Measurements from ENCODE around the gene DIS3L2.

The DIS3L2 gene

GRCh38 chr2:231933916-231934401 lies 27.6 kb upstream of the DIS3L2 start:
- Histone ChIP-seq H3K9me3 (ENCODE audit: insufficient read depth, low read depth, low read length) (no peaks in the 10 kb centered on the region), H4K20me1 (ENCODE audit: insufficient read depth, low read length, poor library complexity, severe bottlenecking) (no peaks in the 10 kb centered on the region), H3K9me2 (replicated peaks; ENCODE audit: low read depth, low read length) (no peaks in the 10 kb centered on the region), H3K4me3 (ENCODE audit: low read length, poor library complexity, severe bottlenecking) (no peak overlapping the region), H2AFZ (ENCODE audit: low read length) (no peak overlapping the region), H3K36me3 (ENCODE audit: insufficient read depth, low read length) (no peaks in the 10 kb centered on the region), H3K27me3 (ENCODE audit: insufficient read depth, low read length, poor library complexity, severe bottlenecking) (no peaks in the 10 kb centered on the region), H3K4me1 (ENCODE audit: insufficient read depth, low read length, poor library complexity, severe bottlenecking) (peaks cover 8% of the 10 kb centered on the region), H3K4me2 (ENCODE audit: low read depth, low read length, poor library complexity, severe bottlenecking) (no peak overlapping the region), H3F3A (ENCODE audit: low read depth) (no peaks in the 10 kb centered on the region), H3K9ac (ENCODE audit: low read depth, low read length, poor library complexity, severe bottlenecking) (no peak overlapping the region), H3K79me2 (ENCODE audit: insufficient read depth, low read length) (no peaks in the 10 kb centered on the region)
- TF ChIP-seq CTCF (conservative IDR thresholded peaks at IDR 0.05; ENCODE audit: low read length) (no peak), EZH2phosphoT487 (IDR thresholded peaks at IDR 0.05; ENCODE audit: borderline replicate concordance) (no peak)

DNA sequence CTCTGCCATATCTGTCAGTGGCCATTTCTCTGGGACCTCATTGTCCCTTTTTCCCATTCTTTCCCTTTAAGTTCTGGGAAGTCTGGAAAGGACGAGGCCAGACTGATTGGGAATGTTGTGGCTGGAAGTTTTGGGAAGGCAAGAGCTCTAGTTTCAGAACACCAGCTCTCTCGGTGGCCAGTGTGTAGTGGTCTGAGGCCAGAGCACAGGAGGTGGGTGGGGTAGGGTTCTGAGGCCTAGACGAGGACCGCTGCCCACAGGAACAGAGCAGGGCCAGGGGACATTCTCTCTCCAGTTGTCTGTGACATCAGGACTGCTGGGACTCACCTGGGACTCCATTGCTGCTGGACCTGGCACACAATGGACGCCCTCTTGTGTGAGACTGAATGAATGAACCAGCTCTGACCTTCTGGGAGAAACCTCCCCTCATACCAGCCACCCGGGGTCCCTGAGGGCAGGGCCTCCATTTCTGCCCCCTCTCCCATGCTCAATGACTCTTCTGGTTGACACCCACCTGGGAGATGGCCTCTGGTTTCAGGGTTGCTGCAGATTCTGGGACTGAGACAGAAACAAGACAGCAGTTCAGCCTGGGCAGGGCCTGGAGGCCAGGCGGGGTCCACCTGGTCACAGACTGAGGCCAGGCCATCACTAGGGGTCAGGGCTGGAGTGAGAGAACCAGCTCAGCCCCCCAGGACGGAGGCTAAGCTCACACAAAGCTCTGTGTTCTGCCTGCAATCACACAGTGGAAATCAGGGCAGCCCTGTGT lies 26.9 kb upstream of the DIS3L2 start:
- Histone ChIP-seq H3K4me3 (ENCODE audit: low read length, poor library complexity, severe bottlenecking) (no peak overlapping the region), H3K9me2 (replicated peaks; ENCODE audit: low read depth, low read length) (no peaks in the 10 kb centered on the region), H3K9ac (ENCODE audit: low read depth, low read length, poor library complexity, severe bottlenecking) (no peak overlapping the region), H3K36me3 (ENCODE audit: insufficient read depth, low read length) (no peaks in the 10 kb centered on the region), H3K4me1 (ENCODE audit: insufficient read depth, low read length, poor library complexity, severe bottlenecking) (peaks cover 3% of the 10 kb centered on the region), H3F3A (ENCODE audit: low read depth) (no peaks in the 10 kb centered on the region), H3K4me2 (ENCODE audit: low read depth, low read length, poor library complexity, severe bottlenecking) (no peak overlapping the region), H2AFZ (ENCODE audit: low read length) (no peak overlapping the region; the same call in 1 of the 2 replicates), H3K27me3 (ENCODE audit: insufficient read depth, low read length, poor library complexity, severe bottlenecking) (no peaks in the 10 kb centered on the region), H3K9me3 (ENCODE audit: insufficient read depth, low read depth, low read length) (no peaks in the 10 kb centered on the region), H4K20me1 (ENCODE audit: insufficient read depth, low read length, poor library complexity, severe bottlenecking) (no peaks in the 10 kb centered on the region), H3K79me2 (ENCODE audit: insufficient read depth, low read length) (no peaks in the 10 kb centered on the region)
- TF ChIP-seq EZH2phosphoT487 (IDR thresholded peaks at IDR 0.05; ENCODE audit: borderline replicate concordance) (no peak), CTCF (conservative IDR thresholded peaks at IDR 0.05; ENCODE audit: low read length) (no peak)

GRCh38 chr2:231935207-231935524 lies 26.3 kb upstream of the DIS3L2 start:
- Histone ChIP-seq H3K4me1 (ENCODE audit: insufficient read depth, low read length, poor library complexity, severe bottlenecking) (no peaks in the 10 kb centered on the region), H3K9ac (ENCODE audit: low read depth, low read length, poor library complexity, severe bottlenecking) (no peak overlapping the region), H3K9me2 (replicated peaks; ENCODE audit: low read depth, low read length) (no peaks in the 10 kb centered on the region), H3K79me2 (ENCODE audit: insufficient read depth, low read length) (no peaks in the 10 kb centered on the region), H4K20me1 (ENCODE audit: insufficient read depth, low read length, poor library complexity, severe bottlenecking) (no peaks in the 10 kb centered on the region), H3K4me2 (ENCODE audit: low read depth, low read length, poor library complexity, severe bottlenecking) (no peak overlapping the region), H3K9me3 (ENCODE audit: insufficient read depth, low read depth, low read length) (no peaks in the 10 kb centered on the region), H3K36me3 (ENCODE audit: insufficient read depth, low read length) (no peaks in the 10 kb centered on the region), H3K27me3 (ENCODE audit: insufficient read depth, low read length, poor library complexity, severe bottlenecking) (no peaks in the 10 kb centered on the region), H3K4me3 (ENCODE audit: low read length, poor library complexity, severe bottlenecking) (no peak overlapping the region), H2AFZ (ENCODE audit: low read length) (no peak overlapping the region; the same call in 1 of the 2 replicates), H3F3A (ENCODE audit: low read depth) (no peaks in the 10 kb centered on the region)
- no peak for TF ChIP-seq CTCF (conservative IDR thresholded peaks at IDR 0.05; ENCODE audit: low read length)
- no peak for TF ChIP-seq EZH2phosphoT487 (IDR thresholded peaks at IDR 0.05; ENCODE audit: borderline replicate concordance)
